SIG-M5 treated with dmso at 0.1 percent for 504 hours (cell line): ENCODE results near the gene MSL3B.
"Not testable (repeated sequence)": the region's sequence is repeated elsewhere in the genome, so short reads cannot be mapped to it uniquely, and the experiment has no call there.

Experiments used
- DNase-seq: peaks from one replicate; lab custom pipeline; 2025; ENCODE audit not compliant: unreplicated experiment; lab: John Stamatoyannopoulos, UW

The MSL3B gene

GRCh38 chr2:233867993-233868532 is at the start of gene MSL3B:
Gene MSL3B (minus strand): TSS chr2:233868386.
- DNase-seq: no peak

- no peak for DNase-seq
These were observed 48.9 kb upstream of the MSL3B start, which contains the start of gene TRPM8 for GRCh38 chr2:233917116-233917515. Gene TRPM8 (plus strand): TSS chr2:233917373. CDS start chr2:233926538, 9,165 bp downstream.

GRCh38 chr2:233915128-233915527 is 46.9 kb upstream of the MSL3B start:
- DNase-seq: no peak

GRCh38 chr2:233912691-233913423 is 44.7 kb upstream of the MSL3B start:
- DNase-seq: no peak

GRCh38 chr2:233907627-233908026 is 39.4 kb upstream of the MSL3B start:
- DNase-seq: no peak

GRCh38 chr2:233905945-233906344 is 37.8 kb upstream of the MSL3B start:
- DNase-seq: no peak

GRCh38 chr2:233901884-233902283 is 33.7 kb upstream of the MSL3B start:
- no peak for DNase-seq

GRCh38 chr2:233901367-233901766 is 33.2 kb upstream of the MSL3B start:
- DNase-seq: no peak

- DNase-seq: not testable (repeated sequence)
These were observed 28.1 kb upstream of the MSL3B start for GRCh38 chr2:233896253-233896652.

GRCh38 chr2:233892793-233893192 is 24.6 kb upstream of the MSL3B start:
- no peak for DNase-seq

GRCh38 chr2:233882353-233882752 is 14.2 kb upstream of the MSL3B start:
- no peak for DNase-seq

- DNase-seq: peak; percentile 66
These were observed 3.9 kb upstream of the MSL3B start for GRCh38 chr2:233872125-233872524.

GRCh38 chr2:233871432-233871831 is 3.2 kb upstream of the MSL3B start:
- no peak for DNase-seq

- DNase-seq: no peak
These were observed 1.7 kb downstream of the MSL3B start for GRCh38 chr2:233866479-233866878.

- no peak for DNase-seq
These were observed 2.3 kb downstream of the MSL3B start for GRCh38 chr2:233865838-233866237.

- DNase-seq: no peak
These were observed 5.9 kb downstream of the MSL3B start for GRCh38 chr2:233862261-233862768.

- DNase-seq: no peak
These were observed 9.9 kb downstream of the MSL3B start for GRCh38 chr2:233858331-233858730.

- DNase-seq: peak; percentile 37
These were observed 10.6 kb downstream of the MSL3B start for GRCh38 chr2:233857511-233858141.

- no peak for DNase-seq
These were observed 12.0 kb downstream of the MSL3B start for GRCh38 chr2:233856184-233856583.

- DNase-seq: no peak
These were observed 12.8 kb downstream of the MSL3B start for GRCh38 chr2:233855345-233855744.

- DNase-seq: peak; percentile 97
These were observed 13.8 kb downstream of the MSL3B start, which contains the start of gene HJURP for GRCh38 chr2:233854241-233854981. Gene HJURP (minus strand): TSS chr2:233854535. CDS start chr2:233854500, 35 bp downstream.
